CD14-positive monocyte (primary cell): ENCODE measurements around the gene OR6S1. TPM values are rescaled to one million over a fixed set of nuclear protein-coding genes. Genes with fewer than 3 reads are reported as not detected.
A peak's percentile ranks its signal among the peaks of the same experiment; 100 is the strongest.

ENCODE experiments used
- DNase-seq, 3 donors: peaks; one replicate each; pipeline ENCODE4 v3.0.0-alpha.2; 2011 to 2022
- H2AFZ ChIP-seq: 2 replicates; pipeline ENCODE4 v1.6.0; 2012; ENCODE audit warnings: mild to moderate bottlenecking, low read depth, low read length, inconsistent platforms; ENCODE audit not compliant: insufficient read depth, poor library complexity, severe bottlenecking
- H3K27ac ChIP-seq, 2 donors: 1 replicate in 1 of 2; 2 replicates in 1 of 2; pipeline ENCODE4 v1.5.1; 2012 to 2013; ENCODE audit warnings: low read length in 2 of 2, control low read depth in 1 of 2, inconsistent platforms in 1 of 2, low read depth in 1 of 2, mild to moderate bottlenecking in 1 of 2
- H3K27me3 ChIP-seq, 2 donors: one replicate each; pipeline versions ENCODE4 v1.6.0 to v1.6.1; 2011 to 2013; ENCODE audit warnings: low read length in 2 of 2; ENCODE audit not compliant: control insufficient read depth in 2 of 2, insufficient read depth in 2 of 2
- H3K36me3 ChIP-seq, 2 donors: replicated peaks in 1 of 2; 1 replicate in 1 of 2; 2 replicates in 1 of 2; pipeline versions ENCODE4 v1.5.1 to v1.6.1; 2012 to 2013; ENCODE audit warnings: low read length in 2 of 2, control low read depth in 1 of 2, inconsistent platforms in 1 of 2, mild to moderate bottlenecking in 1 of 2; ENCODE audit not compliant: insufficient read depth in 2 of 2, control insufficient read depth in 1 of 2
- H3K4me1 ChIP-seq, 2 donors: 1 replicate in 1 of 2; 2 replicates in 1 of 2; pipeline versions ENCODE4 v1.5.1 to v1.6.1; 2012 to 2013; ENCODE audit warnings: low read length in 2 of 2, control low read depth in 1 of 2, inconsistent platforms in 1 of 2, mild to moderate bottlenecking in 1 of 2, moderate library complexity in 1 of 2; ENCODE audit not compliant: insufficient read depth in 2 of 2, control insufficient read depth in 1 of 2
- H3K4me2 ChIP-seq: replicated peaks from 2 replicates; pipeline ENCODE3; 2012; ENCODE audit warnings: low read length, moderate library complexity, mild to moderate bottlenecking; ENCODE audit not compliant: poor library complexity, severe bottlenecking; ENCODE audit errors: extremely low read depth
- H3K4me3 ChIP-seq, 3 experiments: fragments of 200-600 bp in 1 of 3; sonication (generic) in 1 of 3; replicated peaks in 1 of 3; 1 replicate in 2 of 3; 2 replicates in 1 of 3; pipeline ENCODE4 v1.5.1; 2011 to 2013; ENCODE audit warnings: low read length in 3 of 3, mild to moderate bottlenecking in 3 of 3, control low read depth in 2 of 3, low read depth in 2 of 3, inconsistent platforms in 1 of 3, moderate library complexity in 1 of 3
- H3K79me2 ChIP-seq: 2 replicates; pipeline ENCODE4 v1.6.0; 2012; ENCODE audit warnings: mild to moderate bottlenecking, control low read depth, inconsistent platforms, low read length, moderate library complexity; ENCODE audit not compliant: insufficient read depth
- H3K9ac ChIP-seq: 2 replicates; pipeline ENCODE4 v1.6.0; 2017; ENCODE audit warnings: low read length, mild to moderate bottlenecking; ENCODE audit not compliant: insufficient read depth, poor library complexity, severe bottlenecking
- H3K9me3 ChIP-seq, 2 donors: replicated peaks in 1 of 2; 1 replicate in 1 of 2; 2 replicates in 1 of 2; pipeline versions ENCODE4 v1.5.1 to v1.6.1; 2012 to 2013; ENCODE audit warnings: low read length in 2 of 2, control low read depth in 1 of 2; ENCODE audit not compliant: control insufficient read depth in 1 of 2, insufficient read depth in 1 of 2
- H4K20me1 ChIP-seq: 2 replicates; pipeline ENCODE4 v1.6.0; 2012; ENCODE audit warnings: mild to moderate bottlenecking, low read length, control low read depth, moderate library complexity; ENCODE audit not compliant: insufficient read depth
- H3K27ac Mint-ChIP-seq, 7 donors: one replicate each; pipeline ENCODE4 v1.8.0; 2020; ENCODE audit warnings: mild to moderate bottlenecking in 7 of 7, mixed read lengths in 7 of 7, moderate library complexity in 6 of 7, inconsistent platforms in 2 of 7
- H3K27me3 Mint-ChIP-seq, 3 donors: one replicate each; pipeline ENCODE4 v1.8.0; 2021 to 2022; ENCODE audit warnings: low read depth in 3 of 3, mild to moderate bottlenecking in 3 of 3, mixed read lengths in 3 of 3, moderate library complexity in 3 of 3, inconsistent platforms in 1 of 3
- H3K36me3 Mint-ChIP-seq, 2 donors: one replicate each; pipeline ENCODE4 v1.8.0; 2020; ENCODE audit warnings: mixed read lengths in 2 of 2, inconsistent platforms in 1 of 2, mild to moderate bottlenecking in 1 of 2
- H3K4me1 Mint-ChIP-seq: one replicate; pipeline ENCODE4 v1.8.0; 2020; ENCODE audit warnings: mild to moderate bottlenecking, mixed read lengths
- H3K4me3 Mint-ChIP-seq, 2 donors: one replicate each; pipeline ENCODE4 v1.8.0; 2020; ENCODE audit warnings: mild to moderate bottlenecking in 2 of 2, mixed read lengths in 2 of 2, moderate library complexity in 1 of 2
- H3K9me3 Mint-ChIP-seq, 7 donors: one replicate each; pipeline ENCODE4 v1.8.0; 2020 to 2022; ENCODE audit warnings: mixed read lengths in 7 of 7, mild to moderate bottlenecking in 6 of 7, moderate library complexity in 6 of 7, inconsistent platforms in 2 of 7
- CTCF ChIP-seq: fragments of 200-600 bp; IDR thresholded peaks from one replicate; pipeline ENCODE4 v1.8.0; 2022; ENCODE audit warnings: antibody characterized with exemption, mild to moderate bottlenecking
- WGBS: methylation state at CpG from one replicate; pipeline ENCODE4 v1.1.5; 2013; ENCODE audit warnings: missing lambda C conversion rate; ENCODE audit not compliant: insufficient coverage; 5-methylcytosine and 5-hydroxymethylcytosine counted together
- intact Hi-C, 2 donors: fragments of 100-400 bp; cut with micrococcal nuclease; formaldehyde crosslinking; loops; one replicate each; pipeline versions ENCODE4 v1.15.0 to v1.15.1; 2023
- polyA plus RNA-seq, 3 donors: library from polyadenylated mRNA; depleted of rRNA in 1 of 3; unstranded in 2 of 3; stranded (reverse) in 1 of 3; fragments of 300-500 nt in 2 of 3; fragments of >200 nt in 1 of 3; fragmentation: Illumina TruSeq in 2 of 3; gene quantifications; 1 replicate in 2 of 3; 2 replicates in 1 of 3; pipeline ENCODE4 v1.2.3, GENCODE V29; 2012 to 2021

Gene OR6S1
- polyA plus RNA-seq, 3 donors = not detected

DNA sequence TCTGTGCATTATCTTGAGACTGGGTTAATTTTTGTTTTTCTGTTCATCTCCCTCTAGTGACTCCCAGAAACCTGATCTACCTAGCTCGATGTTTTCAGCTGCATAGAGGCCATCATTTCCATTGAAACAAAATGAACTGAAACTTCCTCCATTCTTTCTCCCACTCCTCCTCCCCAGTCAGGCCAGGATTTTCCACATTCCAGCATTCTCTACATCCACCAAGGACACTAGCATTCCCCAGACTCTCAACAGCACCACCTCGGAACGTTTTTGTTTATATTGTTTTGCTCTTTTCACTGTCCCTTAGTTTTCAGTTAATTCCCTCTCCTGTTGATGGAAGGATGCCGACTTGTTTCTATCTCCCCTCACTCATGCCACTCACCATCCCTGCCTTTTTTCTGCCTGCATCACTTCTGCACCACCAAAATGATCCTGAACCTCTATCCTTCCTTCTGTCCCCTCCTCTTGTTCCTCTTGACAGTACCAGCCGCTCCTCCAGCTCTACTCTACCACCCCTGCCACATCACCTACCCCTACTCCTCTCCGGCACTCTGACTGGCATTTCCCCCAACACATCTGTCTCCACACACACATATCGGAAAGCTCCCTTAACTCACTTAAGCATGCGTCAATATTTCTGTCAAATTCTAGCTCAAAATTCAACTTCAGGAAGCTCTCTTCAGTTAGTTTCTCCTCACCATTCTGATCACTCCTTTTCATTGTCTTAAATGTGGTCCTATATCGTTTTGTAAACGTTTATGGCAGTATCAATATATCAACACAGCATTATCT is 13.2 kb downstream of the OR6S1 start:
- Histone ChIP-seq H4K20me1 (no peaks in the 10 kb centered on the region), H3K4me3 (no peak overlapping the region), H3K9ac (no peak overlapping the region), H3K9me3 (peaks cover 0 to 29% of the 10 kb centered on the region in 2 donors), H3K4me1 (peaks cover 60 to 65% of the 10 kb centered on the region in 2 donors), H3K27ac (no peak overlapping the region), H3K27me3 (peaks cover 79 to 84% of the 10 kb centered on the region in 2 donors), H2AFZ (no peak overlapping the region), H3K36me3 (no peaks in the 10 kb centered on the region), H3K79me2 (no peaks in the 10 kb centered on the region), H3K4me2 (no peak overlapping the region)
- no peak for TF ChIP-seq CTCF
- H3K27ac Mint-ChIP-seq = peak overlapping the region in 1 of 7 donors; percentile 8
- WGBS = 64% methylated on average over 8 of the region's 10 CpGs
- peaks cover 78 to 87% (median 85%) of the 10 kb centered on the region in 3 donors for H3K27me3 Mint-ChIP-seq
- DNase-seq = no peak
- intact Hi-C loops = loop anchor here in 1 of 2 donors (5.0 kb wide), 1 partner anchor 54 kb away; the partner anchor contains the start of gene RNASE4
- H3K9me3 Mint-ChIP-seq = peaks cover 0 to 38% (median 28%) of the 10 kb centered on the region in 7 donors
- H3K4me1 Mint-ChIP-seq = peaks cover 67% of the 10 kb centered on the region
- H3K36me3 Mint-ChIP-seq = peaks cover 8 to 26% of the 10 kb centered on the region in 2 donors
- peak overlapping the region in 1 of 2 donors; percentile 93 for H3K4me3 Mint-ChIP-seq

- Histone ChIP-seq H3K27me3 (peaks cover 72 to 77% of the 10 kb centered on the region in 2 donors), H4K20me1 (no peaks in the 10 kb centered on the region), H3K4me2 (no peak overlapping the region), H3K79me2 (no peaks in the 10 kb centered on the region), H3K27ac (no peak overlapping the region), H3K9me3 (peaks cover 0 to 21% of the 10 kb centered on the region in 2 donors), H2AFZ (no peak overlapping the region), H3K4me3 (no peak overlapping the region), H3K9ac (no peak overlapping the region), H3K4me1 (peaks cover 60 to 65% of the 10 kb centered on the region in 2 donors), H3K36me3 (no peaks in the 10 kb centered on the region)
- H3K4me1 Mint-ChIP-seq = peaks cover 67% of the 10 kb centered on the region
- intact Hi-C loops = loop anchor here in 1 of 2 donors (5.0 kb wide), 1 partner anchor 55 kb away; the partner anchor contains the start of gene RNASE4
- peaks cover 0 to 30% (median 21%) of the 10 kb centered on the region in 7 donors for H3K9me3 Mint-ChIP-seq
- peaks cover 5 to 20% of the 10 kb centered on the region in 2 donors for H3K36me3 Mint-ChIP-seq
- H3K27me3 Mint-ChIP-seq = peaks cover 70 to 81% (median 77%) of the 10 kb centered on the region in 3 donors
- WGBS = no CpG with 5 or more reads among the region's 5 CpGs
- no peak for TF ChIP-seq CTCF
- H3K27ac Mint-ChIP-seq = no peak overlapping the region
- no peak for DNase-seq
- H3K4me3 Mint-ChIP-seq = peak overlapping the region in 1 of 2 donors; percentile 93
Measured at GRCh38 chr14:20627346-20628027, 14.0 kb downstream of the OR6S1 start.
